Measurements from ENCODE around the gene FOXN3. TPM values are rescaled to one million over a fixed set of nuclear protein-coding genes. Genes with fewer than 3 reads are reported as not detected.

The FOXN3 gene
- total RNA-seq, 1 donor from 2014 or later = 40.7 TPM

DNA sequence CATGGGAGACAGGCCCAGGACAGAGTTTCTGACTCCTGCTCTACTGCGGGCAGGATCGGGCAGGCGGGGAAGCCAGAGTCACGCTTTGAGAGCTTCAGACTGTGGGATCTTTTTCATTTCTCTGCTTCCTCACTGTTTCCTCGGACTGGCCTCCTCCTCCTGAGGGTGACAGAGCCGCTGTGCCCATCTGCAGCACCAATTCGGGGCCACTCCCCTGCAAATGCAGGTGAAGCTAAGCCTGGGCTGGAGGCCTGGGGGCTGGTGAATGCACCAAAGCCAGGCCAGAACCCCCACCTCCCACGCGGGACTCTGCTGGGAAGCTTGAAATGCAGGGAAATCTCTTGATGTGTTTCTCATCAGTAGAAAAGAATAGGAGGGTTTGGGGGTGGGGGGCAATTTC is 77.5 kb downstream of the FOXN3 start:
- DNase-seq (ENCODE audit: extremely low read depth, low read depth, low spot score) = no peak

GRCh38 chr14:89339158-89339557 is 77.9 kb downstream of the FOXN3 start:
- no peak for DNase-seq (ENCODE audit: extremely low read depth, low read depth, low spot score)

- DNase-seq (ENCODE audit: extremely low read depth, low read depth, low spot score) = no peak
Measured at GRCh38 chr14:89336338-89336737, 80.7 kb downstream of the FOXN3 start.

DNA sequence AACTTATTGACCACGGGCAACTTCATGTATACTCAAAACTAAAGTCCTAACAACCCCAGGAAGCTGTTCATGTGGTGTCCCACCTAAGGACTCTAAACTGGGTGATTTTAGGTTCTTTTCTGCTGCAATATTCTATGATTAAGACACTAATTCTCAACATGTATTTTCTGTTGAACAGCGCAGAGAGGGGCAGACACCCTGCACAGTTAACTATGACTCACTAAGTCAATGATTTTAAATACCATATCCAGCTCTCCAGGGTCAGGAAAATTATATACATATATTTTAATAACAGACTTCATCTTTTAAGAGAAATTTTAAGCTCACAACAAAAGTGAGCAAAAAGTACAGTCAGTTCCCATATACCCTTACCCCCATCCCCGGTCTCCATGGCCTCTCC is 85.0 kb downstream of the FOXN3 start:
- no peak for DNase-seq (ENCODE audit: extremely low read depth, low read depth, low spot score)

GRCh38 chr14:89331398-89331797 is 85.6 kb downstream of the FOXN3 start:
- DNase-seq (ENCODE audit: extremely low read depth, low read depth, low spot score) = no peak

- no peak for DNase-seq (ENCODE audit: extremely low read depth, low read depth, low spot score)
Measured at GRCh38 chr14:89330236-89331002, 86.6 kb downstream of the FOXN3 start.

GRCh38 chr14:89327771-89328212 is 89.2 kb downstream of the FOXN3 start:
- DNase-seq (ENCODE audit: extremely low read depth, low read depth, low spot score) = no peak

DNA sequence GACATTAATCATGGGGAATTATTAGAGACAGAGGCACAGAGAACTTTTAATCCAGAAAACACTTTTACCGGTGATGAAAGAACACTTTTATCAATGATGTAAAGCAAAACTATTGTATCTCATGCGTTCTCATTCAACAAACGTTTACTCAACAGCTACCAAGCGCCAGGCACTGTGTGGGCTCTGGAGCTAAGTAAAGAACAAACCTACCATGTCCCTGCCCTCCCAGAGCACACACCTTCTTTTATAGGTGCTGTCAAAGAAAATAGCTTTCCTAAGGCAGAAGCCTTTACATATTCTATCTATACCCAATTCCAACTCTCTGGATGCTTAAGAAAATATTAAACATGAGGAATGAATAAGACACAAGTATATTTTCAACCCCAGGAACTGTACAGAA is 91.1 kb downstream of the FOXN3 start:
- DNase-seq (ENCODE audit: extremely low read depth, low read depth, low spot score) = no peak

DNA sequence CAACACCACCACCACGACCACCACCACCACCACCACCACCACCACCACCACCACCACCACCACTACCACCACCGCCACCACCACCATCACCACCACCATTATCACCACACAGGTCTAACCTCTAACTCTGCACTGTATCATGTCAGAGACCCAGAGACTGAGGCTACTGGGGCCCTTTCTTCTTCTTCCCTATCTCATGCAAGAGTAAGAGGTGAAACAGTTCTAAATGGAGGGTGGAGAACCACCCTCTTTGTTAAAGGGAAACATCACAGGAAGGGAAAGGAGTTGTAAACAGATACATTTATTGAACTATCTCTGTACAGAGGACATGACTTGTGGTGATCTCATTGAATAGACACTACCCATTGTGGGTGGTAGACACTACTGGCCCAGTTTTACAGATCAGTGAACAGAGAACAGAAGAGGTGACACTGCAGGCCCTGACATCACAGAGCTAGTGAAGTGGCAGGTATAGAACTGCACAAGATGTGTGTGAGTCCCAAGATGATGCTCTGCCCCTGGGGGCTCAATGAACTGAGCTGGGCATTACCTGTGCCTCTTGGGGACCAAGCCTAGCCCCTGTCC is 91.6 kb downstream of the FOXN3 start:
- no peak for DNase-seq (ENCODE audit: extremely low read depth, low read depth, low spot score)

DNA sequence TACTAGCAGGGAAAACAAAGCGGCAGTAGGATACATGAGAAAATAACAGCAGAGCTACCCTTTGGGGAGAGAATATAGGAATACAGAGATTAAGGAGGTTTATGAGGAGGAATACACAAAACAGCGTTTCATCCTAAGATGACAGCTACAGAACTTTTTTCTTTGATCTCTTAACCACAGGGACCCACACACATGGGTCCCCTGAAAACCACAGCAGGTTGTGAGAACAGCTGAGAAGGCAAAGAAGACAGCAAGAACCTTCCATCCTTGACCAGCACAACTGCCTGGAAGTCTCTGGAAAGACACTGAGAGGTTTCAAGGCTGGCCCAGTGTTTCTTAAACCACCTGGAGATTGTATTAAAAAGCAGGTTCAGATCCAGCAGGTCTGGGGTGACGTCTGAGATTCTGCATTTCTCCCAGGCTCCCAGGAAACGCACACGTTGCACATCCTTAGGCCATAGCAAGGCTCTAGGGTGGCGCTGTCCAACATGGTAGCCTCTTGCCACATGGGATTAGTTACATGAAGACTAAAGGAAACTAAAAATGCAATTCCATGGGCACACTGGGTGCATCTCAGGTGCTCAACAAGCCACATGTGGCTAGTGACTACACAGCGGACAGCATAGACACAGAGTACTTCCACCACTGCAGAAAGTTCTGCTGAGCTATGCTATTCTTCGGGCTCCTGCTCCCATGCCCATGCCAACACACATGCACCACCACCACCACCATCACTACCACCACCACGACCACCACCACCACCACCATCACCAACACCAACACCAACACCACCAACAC is 92.3 kb downstream of the FOXN3 start:
- no peak for DNase-seq (ENCODE audit: extremely low read depth, low read depth, low spot score)

GRCh38 chr14:89320381-89321000 is 96.5 kb downstream of the FOXN3 start:
- DNase-seq (ENCODE audit: extremely low read depth, low read depth, low spot score) = no peak

DNA sequence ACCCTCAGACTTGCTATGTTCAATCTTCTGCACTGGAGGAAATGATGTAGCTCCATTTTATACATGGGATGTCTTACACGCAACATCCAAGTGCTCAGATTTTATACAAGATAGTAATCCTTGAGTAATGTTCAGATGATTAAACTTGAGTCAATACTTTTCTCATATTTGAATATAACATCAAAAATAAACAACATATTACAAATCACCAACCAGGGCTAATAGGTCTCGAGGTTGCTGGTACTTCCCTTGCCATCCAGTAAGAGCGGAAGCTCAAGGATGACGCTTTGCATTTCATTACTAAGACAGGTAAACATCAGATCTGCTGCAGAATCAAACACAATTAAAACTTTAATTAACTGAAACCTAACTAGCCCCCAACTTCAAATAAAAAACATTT is 97.3 kb downstream of the FOXN3 start:
- no peak for DNase-seq (ENCODE audit: extremely low read depth, low read depth, low spot score)

DNA sequence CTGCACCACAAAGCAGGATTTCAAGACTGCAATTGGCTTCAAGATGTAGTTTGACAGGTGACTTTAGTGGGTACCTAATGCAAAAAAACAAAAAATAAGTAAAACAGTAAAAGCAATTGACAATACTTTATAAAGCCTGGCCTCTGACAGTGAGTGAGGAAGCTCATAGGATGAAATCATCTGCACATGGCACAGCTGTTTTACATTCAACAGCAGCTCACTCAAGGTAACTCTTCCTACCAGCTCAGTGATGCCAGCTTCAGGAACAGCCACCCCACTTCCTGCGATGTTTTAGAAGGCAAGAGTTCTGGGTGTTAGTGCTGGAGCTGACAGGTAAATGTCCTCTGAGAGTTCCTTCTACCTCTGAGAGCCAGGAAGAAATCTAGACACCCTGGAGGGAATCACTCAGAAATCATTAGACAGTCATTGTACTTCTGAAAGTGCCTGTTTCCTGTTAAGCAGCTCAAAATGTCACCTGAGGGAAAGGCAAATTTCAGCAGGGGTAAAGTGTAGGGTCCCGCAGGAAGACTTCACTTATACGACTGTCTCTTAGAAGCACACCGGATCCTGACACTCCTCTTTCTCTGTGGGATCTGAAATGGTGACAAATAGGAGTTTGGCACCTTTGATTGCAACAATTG is 99.9 kb downstream of the FOXN3 start:
- no peak for DNase-seq (ENCODE audit: extremely low read depth, low read depth, low spot score)

DNA sequence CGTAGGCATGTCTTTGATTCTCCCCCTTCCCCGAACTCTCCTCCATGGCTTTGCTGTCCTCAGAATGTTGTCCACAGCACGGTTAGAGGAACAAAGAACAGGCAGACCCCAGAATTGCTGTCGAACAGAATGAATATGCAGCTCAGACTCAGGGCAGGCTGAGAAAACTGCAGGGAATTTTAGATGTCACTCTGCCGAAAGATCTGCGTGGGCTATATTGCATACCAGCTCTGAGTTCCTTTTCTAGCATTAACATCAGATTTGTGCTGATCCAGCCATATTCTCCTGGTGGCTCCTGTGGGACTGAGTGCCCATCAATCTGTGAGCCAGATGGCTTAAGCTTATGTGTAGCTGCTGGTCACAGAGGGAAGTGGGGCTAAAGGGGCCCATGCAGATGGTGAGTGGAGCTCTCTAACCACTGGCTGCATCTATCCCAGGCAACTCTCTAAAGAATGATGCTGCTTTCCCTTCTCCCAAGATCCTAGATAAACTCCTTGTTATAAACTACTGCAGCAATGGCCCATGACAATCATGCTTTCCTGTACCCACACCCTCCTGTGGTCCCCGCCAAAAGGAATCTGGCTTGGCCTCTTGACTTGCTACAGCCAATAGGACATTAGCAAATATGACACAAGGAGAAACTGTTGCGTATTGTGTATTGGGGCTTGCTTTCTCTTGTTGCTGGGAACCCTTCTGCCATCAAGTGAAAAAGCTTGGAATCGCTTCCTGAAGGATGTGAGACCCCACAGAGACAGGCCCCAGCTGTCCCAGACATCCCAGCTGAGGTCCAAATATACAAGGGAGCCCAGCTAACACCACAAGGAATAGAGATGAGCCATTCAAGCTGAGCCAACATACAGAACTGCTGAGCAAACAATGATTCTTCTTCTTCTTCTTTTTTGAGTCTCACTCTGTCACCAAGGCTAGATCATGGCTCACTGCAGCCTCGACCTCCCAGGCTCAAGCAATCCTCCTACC is 101.3 kb downstream of the FOXN3 start:
- DNase-seq (ENCODE audit: extremely low read depth, low read depth, low spot score) = no peak

GRCh38 chr14:89314274-89314673 is 102.8 kb downstream of the FOXN3 start:
- no peak for DNase-seq (ENCODE audit: extremely low read depth, low read depth, low spot score)

GRCh38 chr14:89312932-89313331 is 104.1 kb downstream of the FOXN3 start:
- no peak for DNase-seq (ENCODE audit: extremely low read depth, low read depth, low spot score)

DNA sequence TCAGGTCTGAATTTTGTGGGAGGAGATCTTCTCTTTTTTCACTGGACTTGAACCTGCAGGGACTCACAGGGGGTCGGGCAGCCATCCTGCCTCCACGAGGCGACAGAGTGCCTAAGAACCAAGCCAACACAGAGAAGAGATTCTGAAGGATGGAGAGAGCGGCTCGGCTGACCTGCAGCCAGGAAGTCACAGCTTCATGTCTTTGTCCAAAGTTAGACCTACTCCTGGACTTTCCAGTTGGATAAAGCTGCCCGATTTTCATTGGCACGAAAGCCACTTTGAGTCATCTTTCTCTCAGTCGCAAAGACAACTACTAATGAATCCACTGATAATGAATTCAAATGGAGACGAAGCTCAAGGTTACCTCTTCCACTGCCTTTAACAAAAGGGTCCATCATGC is 106.8 kb downstream of the FOXN3 start:
- DNase-seq (ENCODE audit: extremely low read depth, low read depth, low spot score) = no peak

DNA sequence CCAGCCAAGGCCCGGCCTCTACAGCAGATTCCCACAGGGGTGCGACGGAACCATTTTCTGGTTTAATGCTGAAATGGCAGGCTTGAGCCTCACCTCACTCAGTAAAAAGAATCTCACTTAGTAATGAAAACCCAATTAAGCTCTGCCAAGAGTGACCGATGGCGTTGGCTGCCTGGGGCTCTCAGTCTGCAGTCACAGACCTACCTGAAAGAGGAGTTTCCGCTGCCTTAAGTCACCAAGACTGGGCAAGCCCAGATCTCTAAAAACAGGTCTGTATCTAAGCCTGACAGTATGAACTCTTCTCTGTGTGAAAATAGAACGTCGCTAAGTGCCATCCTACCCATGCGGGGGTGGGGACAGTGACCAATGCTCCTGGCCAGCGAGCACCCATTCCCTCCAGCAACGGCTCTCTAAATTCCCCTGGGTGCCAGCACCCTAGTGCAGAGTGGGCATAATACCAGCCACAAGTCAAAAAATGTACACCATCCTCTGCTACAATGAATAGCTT is 107.3 kb downstream of the FOXN3 start:
- no peak for DNase-seq (ENCODE audit: extremely low read depth, low read depth, low spot score)

GRCh38 chr14:89308232-89308959 is 108.6 kb downstream of the FOXN3 start:
- DNase-seq (ENCODE audit: extremely low read depth, low read depth, low spot score) = no peak
